Measurements from ENCODE around the gene CNTN1. TPM values are rescaled to one million over a fixed set of nuclear protein-coding genes. Genes with fewer than 3 reads are reported as not detected.

The CNTN1 gene
- total and polyA plus RNA-seq, 5 donors from 2014 or later = not detected

GRCh38 chr12:40648519-40648918, 43.7 kb upstream of the CNTN1 start:
- H3K4me3 Mint-ChIP-seq = no peak overlapping the region
- Histone ChIP-seq H3K36me3 (ENCODE audit: control insufficient read depth, insufficient read depth, low read length) (no peaks in the 10 kb centered on the region), H3K27me3 (ENCODE audit: control insufficient read depth, insufficient read depth, low read length) (no peaks in the 10 kb centered on the region), H3K4me3 (ENCODE audit: low read depth, low read length) (no peak overlapping the region), H3K9me3 (ENCODE audit: control insufficient read depth in 2 of 2, low read length in 2 of 2) (no peaks in the 10 kb centered on the region), H3K4me1 (ENCODE audit: control insufficient read depth, insufficient read depth, low read length, poor library complexity, severe bottlenecking) (no peaks in the 10 kb centered on the region), H3K27ac (ENCODE audit: insufficient read depth, low read length, poor library complexity, severe bottlenecking) (no peak overlapping the region)
- no peak overlapping the region for H3K27ac Mint-ChIP-seq
- no peak for ATAC-seq (ENCODE audit: low read depth in 2 of 2)
- no peaks in the 10 kb centered on the region for H3K4me1 Mint-ChIP-seq
- H3K36me3 Mint-ChIP-seq = no peaks in the 10 kb centered on the region
- no peaks in the 10 kb centered on the region for H3K27me3 Mint-ChIP-seq
- peaks cover 0 to 5% (median 0%) of the 10 kb centered on the region in 7 donors for H3K9me3 Mint-ChIP-seq
- no peak for DNase-seq

- Mint-ChIP-seq H3K27me3 (no peaks in the 10 kb centered on the region), H3K36me3 (no peaks in the 10 kb centered on the region), H3K9me3 (peaks cover 0 to 3% (median 0%) of the 10 kb centered on the region in 7 donors), H3K4me1 (no peaks in the 10 kb centered on the region), H3K27ac (no peak overlapping the region), H3K4me3 (no peak overlapping the region)
- H3K9me3 ChIP-seq (ENCODE audit: control insufficient read depth in 2 of 2, low read length in 2 of 2) = no peaks in the 10 kb centered on the region
- no peaks in the 10 kb centered on the region for H3K27me3 ChIP-seq (ENCODE audit: control insufficient read depth, insufficient read depth, low read length)
- no peaks in the 10 kb centered on the region for H3K36me3 ChIP-seq (ENCODE audit: control insufficient read depth, insufficient read depth, low read length)
- no peak for DNase-seq
- H3K4me3 ChIP-seq (ENCODE audit: low read depth, low read length) = no peak overlapping the region
- no peaks in the 10 kb centered on the region for H3K4me1 ChIP-seq (ENCODE audit: control insufficient read depth, insufficient read depth, low read length, poor library complexity, severe bottlenecking)
- H3K27ac ChIP-seq (ENCODE audit: insufficient read depth, low read length, poor library complexity, severe bottlenecking) = no peak overlapping the region
- no peak for ATAC-seq (ENCODE audit: low read depth in 2 of 2)
Measured at GRCh38 chr12:40650038-40650704, 42.1 kb upstream of the CNTN1 start.

DNA sequence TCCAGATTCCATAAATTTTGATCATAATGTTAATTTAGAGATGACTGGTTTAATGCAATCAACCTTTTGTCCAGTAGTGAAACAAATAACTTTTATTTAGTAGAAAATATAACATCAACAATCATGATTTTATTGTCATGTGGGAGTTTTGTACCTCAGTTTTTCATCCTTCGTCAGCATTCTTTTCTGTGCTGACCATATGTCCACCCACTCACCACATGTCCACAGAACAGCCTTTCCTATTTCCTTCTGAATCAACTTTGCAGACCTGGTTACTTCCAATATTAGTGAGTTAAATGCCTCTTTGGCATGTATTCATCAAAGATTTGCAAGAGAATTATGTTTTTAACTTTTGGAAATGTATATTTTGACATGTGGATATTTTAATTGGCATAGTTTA, 36.8 kb upstream of the CNTN1 start:
- Histone ChIP-seq H3K4me3 (ENCODE audit: low read depth, low read length) (no peak overlapping the region), H3K9me3 (ENCODE audit: control insufficient read depth in 2 of 2, low read length in 2 of 2) (no peaks in the 10 kb centered on the region), H3K4me1 (ENCODE audit: control insufficient read depth, insufficient read depth, low read length, poor library complexity, severe bottlenecking) (no peaks in the 10 kb centered on the region), H3K27ac (ENCODE audit: insufficient read depth, low read length, poor library complexity, severe bottlenecking) (no peak overlapping the region), H3K27me3 (ENCODE audit: control insufficient read depth, insufficient read depth, low read length) (no peaks in the 10 kb centered on the region), H3K36me3 (ENCODE audit: control insufficient read depth, insufficient read depth, low read length) (no peaks in the 10 kb centered on the region)
- Mint-ChIP-seq H3K9me3 (peaks cover 0 to 9% (median 0%) of the 10 kb centered on the region in 7 donors), H3K4me3 (no peak overlapping the region), H3K27me3 (no peaks in the 10 kb centered on the region), H3K27ac (no peak overlapping the region), H3K4me1 (no peaks in the 10 kb centered on the region), H3K36me3 (no peaks in the 10 kb centered on the region)
- no peak for ATAC-seq (ENCODE audit: low read depth in 2 of 2)
- no peak for DNase-seq

DNA sequence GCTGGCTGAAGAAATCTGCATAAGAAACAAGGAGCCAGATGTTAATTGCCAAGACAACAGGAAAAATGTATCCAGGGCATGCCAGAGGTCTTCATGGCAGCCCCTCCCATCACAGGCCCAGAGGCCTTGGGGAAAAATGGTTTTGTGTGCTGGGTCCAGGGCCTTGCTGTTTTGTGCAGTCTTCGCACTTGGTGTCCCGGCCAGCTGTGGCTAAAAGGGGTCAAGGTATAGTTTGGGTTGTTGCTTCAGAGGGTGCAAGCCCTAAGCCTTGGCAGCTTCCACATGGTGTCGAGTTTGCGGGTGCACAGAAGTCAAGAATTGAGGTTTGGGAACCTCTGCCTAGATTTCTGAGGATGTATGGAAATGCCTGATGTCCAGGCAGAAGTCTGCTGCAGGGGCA, 29.9 kb upstream of the CNTN1 start:
- H3K36me3 Mint-ChIP-seq = no peaks in the 10 kb centered on the region
- H3K4me1 ChIP-seq (ENCODE audit: control insufficient read depth, insufficient read depth, low read length, poor library complexity, severe bottlenecking) = no peaks in the 10 kb centered on the region
- H3K27me3 Mint-ChIP-seq = no peaks in the 10 kb centered on the region
- H3K27ac ChIP-seq (ENCODE audit: insufficient read depth, low read length, poor library complexity, severe bottlenecking) = no peak overlapping the region
- H3K27ac Mint-ChIP-seq = no peak overlapping the region
- no peaks in the 10 kb centered on the region for H3K9me3 ChIP-seq (ENCODE audit: control insufficient read depth in 2 of 2, low read length in 2 of 2)
- H3K27me3 ChIP-seq (ENCODE audit: control insufficient read depth, insufficient read depth, low read length) = no peaks in the 10 kb centered on the region
- no peak overlapping the region for H3K4me3 Mint-ChIP-seq
- DNase-seq (no peak), ATAC-seq (ENCODE audit: low read depth in 2 of 2) (no peak)
- H3K4me3 ChIP-seq (ENCODE audit: low read depth, low read length) = no peak overlapping the region
- H3K36me3 ChIP-seq (ENCODE audit: control insufficient read depth, insufficient read depth, low read length) = no peaks in the 10 kb centered on the region
- no peaks in the 10 kb centered on the region for H3K4me1 Mint-ChIP-seq
- H3K9me3 Mint-ChIP-seq = peaks cover 0 to 14% (median 4%) of the 10 kb centered on the region in 7 donors

- no peaks in the 10 kb centered on the region for H3K27me3 Mint-ChIP-seq
Measured at GRCh38 chr12:40663781-40664180, 28.5 kb upstream of the CNTN1 start.

GRCh38 chr12:40668099-40668529, 24.1 kb upstream of the CNTN1 start:
- Histone ChIP-seq H3K36me3 (ENCODE audit: control insufficient read depth, insufficient read depth, low read length) (no peaks in the 10 kb centered on the region), H3K9me3 (ENCODE audit: control insufficient read depth in 2 of 2, low read length in 2 of 2) (no peaks in the 10 kb centered on the region), H3K27me3 (ENCODE audit: control insufficient read depth, insufficient read depth, low read length) (no peaks in the 10 kb centered on the region), H3K4me3 (ENCODE audit: low read depth, low read length) (no peak overlapping the region), H3K27ac (ENCODE audit: insufficient read depth, low read length, poor library complexity, severe bottlenecking) (no peak overlapping the region), H3K4me1 (ENCODE audit: control insufficient read depth, insufficient read depth, low read length, poor library complexity, severe bottlenecking) (no peaks in the 10 kb centered on the region)
- H3K4me1 Mint-ChIP-seq = no peaks in the 10 kb centered on the region
- H3K9me3 Mint-ChIP-seq = peaks cover 0 to 5% (median 0%) of the 10 kb centered on the region in 7 donors
- H3K27ac Mint-ChIP-seq = no peak overlapping the region
- DNase-seq (no peak), ATAC-seq (ENCODE audit: low read depth in 2 of 2) (no peak)
- no peaks in the 10 kb centered on the region for H3K36me3 Mint-ChIP-seq
- H3K4me3 Mint-ChIP-seq = no peak overlapping the region
- no peaks in the 10 kb centered on the region for H3K27me3 Mint-ChIP-seq

More at GRCh38 chr12:40663781-40664180, 28.5 kb upstream of the CNTN1 start:
- no peak for DNase-seq
- Mint-ChIP-seq H3K9me3 (peaks cover 0 to 11% (median 4%) of the 10 kb centered on the region in 7 donors), H3K4me1 (no peaks in the 10 kb centered on the region), H3K4me3 (no peak overlapping the region), H3K36me3 (no peaks in the 10 kb centered on the region), H3K27ac (no peak overlapping the region)
- ATAC-seq (ENCODE audit: low read depth in 2 of 2) = no peak
- Histone ChIP-seq H3K27ac (ENCODE audit: insufficient read depth, low read length, poor library complexity, severe bottlenecking) (no peak overlapping the region), H3K4me1 (ENCODE audit: control insufficient read depth, insufficient read depth, low read length, poor library complexity, severe bottlenecking) (no peaks in the 10 kb centered on the region), H3K4me3 (ENCODE audit: low read depth, low read length) (no peak overlapping the region), H3K9me3 (ENCODE audit: control insufficient read depth in 2 of 2, low read length in 2 of 2) (no peaks in the 10 kb centered on the region), H3K27me3 (ENCODE audit: control insufficient read depth, insufficient read depth, low read length) (no peaks in the 10 kb centered on the region), H3K36me3 (ENCODE audit: control insufficient read depth, insufficient read depth, low read length) (no peaks in the 10 kb centered on the region)

- no peak overlapping the region for H3K4me3 ChIP-seq (ENCODE audit: low read depth, low read length)
- Mint-ChIP-seq H3K4me3 (no peak overlapping the region), H3K4me1 (no peaks in the 10 kb centered on the region), H3K27ac (no peak overlapping the region), H3K36me3 (no peaks in the 10 kb centered on the region), H3K27me3 (no peaks in the 10 kb centered on the region), H3K9me3 (peaks cover 0 to 4% (median 0%) of the 10 kb centered on the region in 7 donors)
- ATAC-seq (ENCODE audit: low read depth in 2 of 2) (no peak), DNase-seq (no peak)
- H3K27me3 ChIP-seq (ENCODE audit: control insufficient read depth, insufficient read depth, low read length) = no peaks in the 10 kb centered on the region
- no peaks in the 10 kb centered on the region for H3K4me1 ChIP-seq (ENCODE audit: control insufficient read depth, insufficient read depth, low read length, poor library complexity, severe bottlenecking)
- no peaks in the 10 kb centered on the region for H3K9me3 ChIP-seq (ENCODE audit: control insufficient read depth in 2 of 2, low read length in 2 of 2)
- H3K27ac ChIP-seq (ENCODE audit: insufficient read depth, low read length, poor library complexity, severe bottlenecking) = no peak overlapping the region
- H3K36me3 ChIP-seq (ENCODE audit: control insufficient read depth, insufficient read depth, low read length) = no peaks in the 10 kb centered on the region
Measured at GRCh38 chr12:40672741-40673271, 19.4 kb upstream of the CNTN1 start.

- Histone ChIP-seq H3K4me1 (ENCODE audit: control insufficient read depth, insufficient read depth, low read length, poor library complexity, severe bottlenecking) (no peaks in the 10 kb centered on the region), H3K4me3 (ENCODE audit: low read depth, low read length) (no peak overlapping the region), H3K27ac (ENCODE audit: insufficient read depth, low read length, poor library complexity, severe bottlenecking) (no peak overlapping the region), H3K9me3 (ENCODE audit: control insufficient read depth in 2 of 2, low read length in 2 of 2) (no peaks in the 10 kb centered on the region), H3K27me3 (ENCODE audit: control insufficient read depth, insufficient read depth, low read length) (no peaks in the 10 kb centered on the region), H3K36me3 (ENCODE audit: control insufficient read depth, insufficient read depth, low read length) (no peaks in the 10 kb centered on the region)
- H3K27me3 Mint-ChIP-seq = no peaks in the 10 kb centered on the region
- no peak for DNase-seq
- H3K36me3 Mint-ChIP-seq = no peaks in the 10 kb centered on the region
- no peak for ATAC-seq (ENCODE audit: low read depth in 2 of 2)
- no peak overlapping the region for H3K27ac Mint-ChIP-seq
- peaks cover 1 to 15% (median 4%) of the 10 kb centered on the region in 7 donors for H3K9me3 Mint-ChIP-seq
- no peak overlapping the region for H3K4me3 Mint-ChIP-seq
- H3K4me1 Mint-ChIP-seq = no peaks in the 10 kb centered on the region
Measured at GRCh38 chr12:40681148-40681547, 11.1 kb upstream of the CNTN1 start.
